GM21423 (cell line): ENCODE results near the gene FMN1.

ENCODE experiments used
- ATAC-seq: cut with Tn5 transposase; IDR thresholded peaks from one replicate; pipeline ENCODE4 v1.9.1; 2021; ENCODE audit warnings: mild to moderate bottlenecking, moderate library complexity; ENCODE audit not compliant: unreplicated experiment

Gene FMN1

DNA sequence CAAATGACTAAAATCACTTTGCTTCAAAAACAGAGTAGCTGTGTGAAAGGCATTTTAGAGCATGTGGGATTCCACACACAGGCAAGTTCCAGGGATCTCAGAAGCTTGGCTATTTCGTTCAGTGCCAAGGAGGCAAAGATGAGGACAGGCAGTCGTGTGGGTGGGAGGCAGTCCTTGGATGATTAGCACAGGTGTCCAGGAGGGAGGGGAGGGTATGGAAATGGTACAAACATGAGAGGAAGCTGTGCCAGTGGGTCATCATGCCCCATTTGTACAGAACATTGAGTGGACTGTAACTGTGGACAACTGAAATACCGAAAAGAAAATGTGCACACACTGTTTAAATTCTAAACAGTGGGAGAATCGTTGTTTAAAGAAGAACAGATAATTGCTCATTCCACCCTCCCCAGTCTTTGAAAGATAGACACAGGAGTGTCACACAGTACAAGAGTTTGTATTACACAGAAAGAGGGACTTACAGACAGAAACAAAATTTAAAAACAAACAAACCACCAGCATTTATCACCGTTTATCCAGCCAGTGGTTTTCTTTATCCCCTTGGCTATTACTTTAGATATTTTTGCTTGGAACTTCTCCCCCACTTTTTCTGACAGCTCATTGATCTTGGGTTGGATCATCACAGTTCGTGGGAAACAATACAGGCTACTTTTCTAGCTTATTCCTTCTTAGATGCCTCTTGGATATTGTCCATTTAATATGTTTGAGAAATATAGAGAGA lies 353.8 kb downstream of the FMN1 start:
- ATAC-seq = no peak

DNA sequence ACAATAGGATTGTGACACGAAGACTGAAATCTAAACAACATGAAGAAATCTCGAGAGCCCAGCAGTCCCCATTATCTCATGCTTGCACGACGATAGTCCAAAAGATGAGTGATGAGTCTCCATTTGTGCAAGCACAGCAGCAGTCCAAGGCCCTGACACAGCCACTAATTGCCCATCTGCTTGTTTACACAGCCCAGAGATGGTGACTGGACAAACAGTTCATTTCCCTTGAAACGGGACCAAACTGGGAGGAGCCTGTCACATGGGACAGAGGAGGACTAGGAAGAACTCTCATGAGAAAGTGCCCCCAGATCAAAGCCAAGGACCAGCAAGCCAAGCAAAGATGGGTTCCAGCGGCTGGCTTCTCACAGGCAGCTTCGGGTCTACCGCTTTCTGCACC lies 355.7 kb downstream of the FMN1 start:
- no peak for ATAC-seq

DNA sequence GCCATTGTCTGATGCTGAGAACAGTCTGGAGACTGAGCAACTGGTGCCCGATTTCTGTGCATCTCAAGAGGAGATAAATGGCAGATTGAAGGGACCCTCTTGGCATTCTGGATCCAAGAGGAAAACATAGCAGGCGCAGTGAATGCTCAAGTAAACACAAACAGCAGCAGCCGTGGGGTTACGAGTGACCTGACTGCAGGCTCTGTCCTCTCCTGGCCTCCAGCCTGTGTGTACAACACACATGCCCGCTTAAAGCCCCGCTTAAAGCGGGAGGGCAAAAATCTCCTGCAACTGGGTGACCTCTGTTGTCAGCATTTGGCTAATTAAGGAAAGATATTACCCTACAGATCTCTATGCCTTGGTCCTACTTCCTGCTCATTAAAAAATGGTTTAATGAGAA lies 356.2 kb downstream of the FMN1 start:
- no peak for ATAC-seq

DNA sequence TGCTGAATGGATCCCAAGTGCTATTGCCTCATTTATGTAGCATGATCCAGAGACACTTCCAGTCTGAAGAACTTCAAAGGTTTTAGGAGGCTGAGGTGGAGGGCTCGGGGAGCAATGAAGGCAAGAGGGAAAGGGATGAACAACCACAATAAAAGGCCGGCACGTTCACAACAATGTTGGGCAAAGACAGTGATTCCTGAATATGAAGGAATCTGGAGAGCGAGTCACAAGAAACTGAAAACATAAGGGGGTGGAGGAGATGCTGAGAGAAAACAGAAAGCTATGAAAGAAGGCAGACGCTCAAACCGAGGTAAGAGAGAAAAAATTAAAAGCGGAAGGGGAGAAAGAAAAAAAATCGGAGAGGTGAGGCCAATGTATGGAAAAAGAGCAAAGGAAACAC lies 356.6 kb downstream of the FMN1 start:
- ATAC-seq = no peak

DNA sequence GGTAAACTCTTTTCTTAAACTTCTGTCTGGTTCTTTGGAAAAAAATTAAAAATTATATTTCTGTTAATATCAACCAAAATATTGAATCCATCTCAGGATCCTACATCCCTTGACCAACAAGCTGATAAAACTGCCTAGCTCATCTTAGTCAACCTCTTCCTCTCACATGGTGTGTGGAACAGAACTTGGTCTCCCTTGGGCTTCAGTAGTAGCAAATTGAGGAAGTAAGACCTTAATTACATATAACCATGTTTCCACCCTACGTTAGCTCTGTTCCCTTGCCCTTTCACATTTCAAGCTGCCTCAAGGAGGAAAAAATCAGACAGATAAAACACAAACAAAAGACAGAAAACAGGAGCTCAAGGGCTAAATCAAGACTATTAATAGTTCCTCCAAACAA lies 360.4 kb downstream of the FMN1 start:
- no peak for ATAC-seq

DNA sequence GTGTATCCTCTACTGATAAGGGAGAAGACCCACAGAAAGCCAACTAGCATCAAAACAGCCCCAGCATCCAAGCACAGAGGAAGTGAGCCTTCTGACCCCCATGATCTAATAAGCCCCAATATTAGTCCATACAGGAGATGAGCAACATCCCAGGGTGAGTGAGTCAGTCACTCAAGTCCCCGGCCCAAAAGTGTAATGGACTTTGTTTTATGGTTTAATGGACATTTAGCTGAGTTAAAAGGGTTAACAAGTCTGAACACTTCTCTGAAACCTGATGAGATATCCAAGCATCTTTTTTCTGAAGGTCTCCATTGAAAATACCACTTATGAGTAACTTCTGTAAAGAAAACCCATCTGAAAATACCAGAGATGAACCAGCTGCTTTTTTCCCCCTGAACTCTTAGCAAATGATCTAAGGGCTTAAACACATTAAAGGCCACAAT lies 361.1 kb downstream of the FMN1 start:
- ATAC-seq = no peak

DNA sequence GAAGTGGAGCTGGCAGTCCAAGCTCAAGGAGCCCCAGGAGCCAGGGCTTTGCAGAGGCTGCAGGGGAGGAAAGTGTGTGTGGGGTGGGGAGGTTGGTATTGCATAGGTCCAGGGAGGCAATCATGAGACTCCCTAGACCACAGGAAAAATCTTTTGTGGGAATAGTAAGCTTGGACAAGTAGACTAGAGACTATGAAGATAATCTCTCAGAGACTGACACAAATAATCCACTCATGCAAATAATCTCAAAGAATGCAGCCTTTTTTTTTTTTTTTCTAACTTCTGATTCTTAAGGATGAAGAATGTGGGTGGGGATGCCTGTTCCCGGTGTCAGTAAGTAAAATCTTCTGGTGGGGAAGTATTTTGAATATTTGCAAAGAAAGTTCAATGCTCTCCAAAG lies 363.0 kb downstream of the FMN1 start:
- no peak for ATAC-seq

DNA sequence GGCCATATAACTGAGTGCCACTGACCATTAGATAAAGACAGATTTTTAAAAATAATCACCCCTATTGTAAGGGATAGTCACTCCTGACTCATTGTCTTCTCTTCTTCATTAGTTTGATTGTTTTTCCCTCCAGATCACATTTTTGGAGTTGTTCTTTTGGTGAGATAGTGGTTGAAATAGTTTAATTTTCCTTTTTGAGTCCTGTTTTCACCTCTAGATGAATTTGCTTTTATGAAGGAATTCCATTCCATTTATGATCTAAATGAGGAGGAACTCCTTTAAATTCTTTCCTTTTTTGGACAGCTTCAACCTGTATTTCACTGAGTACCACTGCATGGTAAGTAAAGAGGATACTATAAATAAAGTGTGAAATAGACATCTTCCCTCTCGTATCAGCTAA lies 364.3 kb downstream of the FMN1 start:
- ATAC-seq = no peak

DNA sequence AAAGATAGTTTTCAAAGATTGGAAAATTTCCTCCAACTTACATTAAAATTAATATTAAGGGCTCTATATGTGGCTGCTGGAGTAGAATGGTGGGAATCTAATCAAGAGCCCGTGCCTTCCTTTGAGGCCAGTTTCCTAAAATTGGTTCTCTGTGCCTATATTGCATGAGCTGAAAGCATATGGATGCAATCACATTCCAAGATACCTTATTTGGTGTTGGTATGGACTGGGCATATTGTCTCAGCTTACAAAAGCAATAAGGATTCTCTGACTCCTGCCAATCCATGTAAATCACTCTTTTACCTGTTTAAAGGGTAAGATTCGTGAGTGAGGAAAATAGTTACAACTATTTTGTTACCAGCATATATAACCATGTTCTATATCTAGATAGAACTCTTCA lies 365.1 kb downstream of the FMN1 start:
- ATAC-seq = no peak

DNA sequence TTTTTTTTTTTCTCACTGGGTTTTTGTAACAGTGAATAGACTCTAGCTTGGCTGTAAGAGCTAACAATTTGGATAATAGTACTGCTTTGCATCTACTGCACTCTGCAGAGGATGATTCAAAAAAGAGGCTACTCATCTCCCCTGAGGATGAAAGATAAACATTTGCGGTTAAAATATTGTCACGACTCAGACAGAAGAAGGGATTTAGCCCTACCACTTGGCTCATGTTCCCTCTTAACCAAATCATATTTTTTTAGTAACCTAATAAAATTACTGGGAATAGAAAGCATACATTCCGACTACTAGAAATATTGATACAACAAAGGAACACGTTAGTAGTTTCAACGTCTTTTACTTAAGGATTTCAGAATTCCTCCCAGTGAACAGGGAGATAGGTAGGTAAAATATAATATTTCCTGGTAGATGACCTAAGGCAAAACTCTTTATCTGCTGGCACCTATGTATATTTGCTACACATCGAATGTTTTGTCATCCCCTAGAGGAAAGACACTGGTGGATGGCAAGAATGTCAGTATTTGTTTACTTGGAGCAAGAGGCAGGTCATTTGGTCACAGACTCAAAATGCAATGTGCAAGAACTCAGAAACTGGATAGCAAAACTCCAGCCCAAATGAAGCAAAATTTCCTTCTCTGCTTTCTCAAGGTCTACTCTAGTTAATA lies 365.9 kb downstream of the FMN1 start:
- ATAC-seq = no peak

DNA sequence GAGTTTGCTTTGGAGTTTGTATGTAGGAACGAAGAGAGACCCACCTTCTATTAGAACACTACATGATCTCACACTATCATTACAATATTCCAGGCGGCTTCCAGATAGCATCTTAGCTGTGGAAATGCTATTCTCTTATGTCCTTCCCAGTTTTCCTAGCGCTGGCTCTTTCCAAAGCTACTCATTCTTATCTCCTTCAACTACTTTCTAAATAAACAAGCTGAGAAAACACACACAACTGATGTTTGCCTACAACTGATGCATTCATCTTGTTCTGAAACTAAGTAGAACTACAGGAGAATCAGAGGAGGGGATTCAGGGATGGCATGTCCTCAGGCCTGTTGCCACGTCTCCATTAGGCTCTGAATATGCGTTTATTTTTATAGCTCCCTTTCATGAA lies 367.8 kb downstream of the FMN1 start:
- ATAC-seq = no peak

DNA sequence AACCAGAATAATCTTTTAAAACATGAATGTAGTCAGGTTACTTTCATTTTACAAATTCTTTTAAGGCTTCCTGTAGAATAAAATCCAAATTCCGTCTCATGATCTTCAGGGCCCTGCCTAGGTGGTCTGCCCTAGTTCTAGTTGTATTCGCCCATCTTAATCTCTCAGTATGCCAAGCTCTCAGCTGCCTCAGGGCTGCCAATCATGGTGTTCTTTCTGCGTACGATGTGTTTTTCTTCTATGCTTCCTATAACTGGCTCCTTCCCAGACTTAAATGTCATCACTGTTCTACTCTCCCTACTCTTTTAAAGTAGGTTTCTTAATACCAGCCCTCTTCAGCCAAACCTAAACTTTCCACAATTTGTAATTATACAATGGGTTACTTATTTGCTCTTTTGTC lies 369.3 kb downstream of the FMN1 start:
- no peak for ATAC-seq

DNA sequence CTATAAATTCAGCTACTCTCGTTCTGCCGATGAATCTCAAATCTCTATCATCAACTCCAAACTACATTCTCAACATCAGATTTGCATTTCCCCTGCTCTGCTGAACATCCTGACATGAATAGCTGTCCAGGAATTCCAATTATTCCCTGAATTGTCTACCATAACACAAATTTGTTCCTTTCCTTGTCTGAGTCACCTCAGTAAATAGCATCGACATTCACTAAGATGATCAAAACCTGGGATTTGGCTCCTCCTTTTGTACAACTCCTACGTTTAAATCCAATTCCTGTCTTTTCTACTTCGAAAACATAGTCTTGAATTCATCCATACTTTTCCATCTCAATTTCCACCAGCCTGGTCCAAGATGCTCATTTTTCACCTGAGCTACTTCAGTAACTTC lies 369.7 kb downstream of the FMN1 start:
- ATAC-seq = no peak

DNA sequence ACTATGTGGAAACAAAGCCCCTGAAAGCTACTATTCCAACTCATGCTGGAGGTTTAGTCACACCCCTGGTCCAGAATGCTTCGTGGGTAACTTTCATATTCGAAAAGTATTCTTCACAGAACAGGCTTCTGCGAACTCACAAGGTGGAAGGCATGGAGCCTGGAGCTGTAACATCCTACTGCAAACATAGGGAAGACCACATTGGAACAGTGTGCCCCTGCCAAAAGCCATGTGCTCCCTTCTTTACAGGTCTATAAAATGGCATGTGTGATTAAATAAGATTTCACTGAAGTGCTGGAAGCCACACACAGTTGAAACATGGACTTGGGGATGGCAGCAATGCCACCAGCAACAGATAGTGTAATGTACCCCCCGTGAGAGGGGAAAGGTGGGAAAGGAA lies 370.8 kb downstream of the FMN1 start:
- no peak for ATAC-seq

DNA sequence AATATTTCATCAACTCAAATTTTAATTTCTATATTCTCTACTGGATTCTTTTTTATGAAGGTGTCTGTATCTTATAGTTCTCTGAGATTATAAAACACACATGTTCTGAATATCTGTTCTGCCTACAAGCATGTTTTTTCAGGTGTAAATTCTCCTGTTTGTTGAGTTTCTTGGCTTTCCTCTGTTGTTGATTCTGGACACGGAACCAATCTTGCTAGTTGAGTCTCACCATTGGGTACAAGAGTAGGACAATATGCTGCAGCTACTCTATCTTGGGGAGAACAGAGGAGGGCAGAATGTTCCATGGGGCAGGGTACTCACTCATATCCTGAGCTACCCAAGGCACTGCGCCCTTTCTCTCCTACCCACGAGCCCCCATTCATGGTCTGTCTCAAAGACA lies 371.8 kb downstream of the FMN1 start:
- ATAC-seq = no peak

DNA sequence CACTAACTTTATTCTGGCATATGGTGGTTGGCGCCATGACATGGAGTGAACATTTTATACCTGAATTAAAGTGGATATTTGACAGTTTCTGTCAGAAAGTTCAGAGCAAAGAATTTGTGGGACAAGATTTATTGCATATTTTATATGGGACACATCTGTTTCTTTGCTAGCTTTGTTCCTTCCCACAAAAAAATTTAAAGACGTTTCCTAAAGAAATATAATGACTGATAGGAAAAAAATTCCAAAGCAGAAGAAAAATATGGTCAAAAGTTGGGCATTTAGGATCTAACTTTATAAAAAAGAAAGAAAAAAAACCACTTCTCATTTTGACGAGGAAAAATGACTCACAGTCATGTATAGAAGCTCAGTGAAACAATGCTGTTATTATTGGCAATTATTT lies 375.1 kb downstream of the FMN1 start:
- no peak for ATAC-seq

DNA sequence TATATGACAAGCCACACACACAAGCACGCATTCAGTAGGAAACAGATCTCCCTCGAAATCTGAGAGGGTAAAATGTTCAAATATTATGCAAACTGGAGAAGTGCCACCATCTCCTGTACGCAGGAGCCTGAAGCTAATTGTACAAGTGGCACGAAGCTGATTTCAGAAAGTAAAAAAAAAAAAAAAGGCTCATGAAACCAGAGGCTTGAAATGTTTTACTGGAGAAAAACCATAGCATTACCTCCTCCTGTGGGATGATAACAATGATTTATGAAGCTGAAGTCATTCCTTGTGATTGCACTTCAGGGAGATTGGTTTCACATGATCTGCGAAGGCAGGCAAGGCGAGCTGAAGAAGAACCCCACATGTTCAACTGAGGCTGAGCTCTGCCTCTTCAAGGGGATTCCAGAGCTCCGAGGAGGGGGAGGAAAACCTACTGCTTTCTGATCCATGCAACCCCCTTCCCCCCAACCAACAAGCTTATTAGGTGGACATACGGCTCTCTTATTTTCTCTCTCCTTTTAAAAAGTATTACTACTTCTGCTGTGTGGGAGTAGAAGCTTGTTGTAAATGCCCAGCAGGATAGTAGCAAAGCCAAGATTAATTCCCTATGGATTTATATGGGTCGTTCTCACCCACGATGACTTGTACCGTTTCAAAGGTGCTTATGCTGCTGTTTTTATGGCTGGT lies 375.6 kb downstream of the FMN1 start:
- ATAC-seq = no peak

DNA sequence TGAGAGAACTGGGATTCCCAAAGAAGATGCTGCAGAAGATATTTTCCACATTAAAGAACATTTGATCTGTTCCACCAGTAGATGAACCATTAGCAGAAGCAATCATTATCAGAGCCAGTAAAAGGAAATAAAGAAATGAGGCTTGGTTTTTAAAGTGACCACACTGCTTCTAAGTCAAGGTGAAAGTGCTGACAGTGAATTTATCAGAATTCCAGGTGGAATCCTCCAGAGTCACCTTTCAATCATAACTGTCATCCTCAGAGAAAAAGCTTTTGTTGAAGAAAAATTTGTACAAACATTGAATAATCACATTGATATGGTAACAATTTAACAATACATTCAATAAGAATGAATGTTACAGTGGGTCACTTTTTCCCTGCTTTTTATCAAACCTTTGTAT lies 376.9 kb downstream of the FMN1 start:
- no peak for ATAC-seq

DNA sequence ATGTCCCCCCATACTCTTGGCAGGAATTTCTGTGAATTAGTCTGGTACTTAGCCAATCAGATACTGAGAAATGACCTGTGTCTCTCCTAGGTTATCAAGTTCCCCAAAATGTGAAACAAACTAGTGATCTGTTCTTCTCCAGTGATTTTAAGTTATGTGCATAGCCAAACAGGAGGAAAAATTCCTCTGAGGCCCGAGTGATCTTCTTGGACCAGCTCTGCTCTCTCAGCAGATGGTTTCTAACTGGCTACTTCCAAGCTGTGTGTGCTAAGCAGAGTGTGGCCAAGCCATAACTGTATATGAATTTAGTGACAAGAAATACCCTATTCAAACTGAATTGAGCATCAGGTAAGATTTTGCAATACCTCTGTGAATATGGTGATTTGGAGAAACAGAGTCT lies 387.2 kb downstream of the FMN1 start:
- ATAC-seq = no peak

DNA sequence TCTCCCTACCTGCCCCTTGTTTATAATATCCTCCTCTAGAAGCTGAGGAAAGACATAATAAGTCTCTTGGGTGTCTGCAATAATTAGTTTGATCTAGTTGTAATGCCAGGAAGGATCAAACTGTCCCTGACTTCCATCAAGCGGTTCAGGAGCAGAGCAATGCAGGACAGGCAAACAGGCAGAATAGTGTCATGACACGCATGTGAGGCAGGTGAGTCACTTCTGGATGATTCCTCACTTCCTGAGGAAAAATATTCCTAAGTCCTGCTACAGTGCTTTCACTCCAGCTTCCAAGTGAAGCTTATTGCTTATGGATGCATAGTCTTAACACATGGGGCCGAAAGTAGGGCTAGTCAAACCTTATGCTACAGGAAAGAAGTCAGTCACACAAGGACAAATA lies 390.9 kb downstream of the FMN1 start:
- ATAC-seq = no peak

DNA sequence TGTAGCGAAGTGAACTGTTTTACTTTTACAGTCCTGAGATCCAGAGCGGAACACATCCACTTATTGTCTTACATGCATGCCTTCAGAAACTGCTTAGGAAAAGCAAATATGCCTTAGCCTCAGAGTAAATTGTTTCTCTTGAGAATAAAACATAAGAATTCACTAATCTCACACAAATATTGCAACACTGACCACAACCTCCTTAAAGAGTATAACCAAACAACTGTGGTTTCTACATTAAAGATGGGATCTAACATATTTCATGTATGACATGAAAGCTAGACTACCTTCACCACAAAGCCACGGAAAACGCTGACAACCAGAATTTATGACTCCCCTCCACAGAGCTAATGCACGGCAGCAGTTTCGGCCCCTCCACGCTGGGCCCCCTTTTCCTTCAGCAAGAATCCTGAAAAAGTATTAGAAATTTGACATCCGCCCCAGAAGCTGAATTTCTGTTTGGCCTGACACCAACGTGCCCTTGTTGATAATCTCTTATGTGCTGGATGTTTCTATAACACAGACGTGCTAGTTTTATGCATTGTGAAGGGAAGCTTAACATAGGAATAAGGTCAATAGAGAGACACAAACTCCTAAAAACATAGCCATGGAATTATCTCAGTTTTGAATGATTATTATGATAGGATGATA lies 392.1 kb downstream of the FMN1 start:
- no peak for ATAC-seq
